ENCODE results near the gene SYNE1. TPM values are rescaled to one million over a fixed set of nuclear protein-coding genes. Genes with fewer than 3 reads are reported as not detected.
"Not testable (repeated sequence)": the region's sequence is repeated elsewhere in the genome, so short reads cannot be mapped to it uniquely, and the experiment has no call there.

The SYNE1 gene
- total and polyA plus RNA-seq, 7 experiments from 2014 or later, result 50.6 to 205 (median 161) TPM

- Mint-ChIP-seq H3K9me3 (peaks cover 0 to 6% (median 0%) of the 10 kb centered on the region in 11 donors), H3K4me3 (no peak overlapping the region), H3K36me3 (no peaks in the 10 kb centered on the region), H3K27me3 (peaks cover 2 to 30% (median 22%) of the 10 kb centered on the region in 5 donors), H3K4me1 (no peaks in the 10 kb centered on the region), H3K27ac (no peak overlapping the region)
- CTCF ChIA-PET, result no interaction called here
- H3K27me3 ChIP-seq (ENCODE audit: control insufficient read depth in 2 of 2, insufficient read depth in 2 of 2, low read length in 2 of 2), result no peaks in the 10 kb centered on the region
- H3K27ac ChIP-seq (ENCODE audit: low read depth, low read length), result no peak overlapping the region
- no peak overlapping the region for H3K4me3 ChIP-seq (ENCODE audit: low read length)
- POLR2A ChIA-PET, result no interaction called here
- DNase-seq (no peak), ATAC-seq (no peak)
- intact Hi-C loops (cut with micrococcal nuclease), result no loop called here
- no peaks in the 10 kb centered on the region for H3K9me3 ChIP-seq (ENCODE audit: control insufficient read depth in 2 of 3, low read length in 3 of 3)
- no peaks in the 10 kb centered on the region for H3K4me1 ChIP-seq (ENCODE audit: control insufficient read depth in 2 of 2, insufficient read depth in 2 of 2, low read length in 2 of 2)
- no peaks in the 10 kb centered on the region for H3K36me3 ChIP-seq (ENCODE audit: control insufficient read depth in 2 of 3, insufficient read depth in 3 of 3, low read length in 3 of 3)
Observed at GRCh38 chr6:152426276-152426675, 210.9 kb downstream of the SYNE1 start.

- peaks cover 0 to 22% (median 4%) of the 10 kb centered on the region in 11 donors for H3K9me3 Mint-ChIP-seq
- ATAC-seq, result no peak
- peaks cover 3 to 30% (median 27%) of the 10 kb centered on the region in 5 donors for H3K27me3 Mint-ChIP-seq
- intact Hi-C loops (cut with micrococcal nuclease), result no loop called here
- H3K4me3 Mint-ChIP-seq, result no peak overlapping the region
- DNase-seq, result no peak
- Histone ChIP-seq H3K4me1 (ENCODE audit: control insufficient read depth in 2 of 2, insufficient read depth in 2 of 2, low read length in 2 of 2) (no peaks in the 10 kb centered on the region), H3K36me3 (ENCODE audit: control insufficient read depth in 2 of 3, insufficient read depth in 3 of 3, low read length in 3 of 3) (no peaks in the 10 kb centered on the region), H3K4me3 (ENCODE audit: low read length) (no peak overlapping the region), H3K27me3 (ENCODE audit: control insufficient read depth in 2 of 2, insufficient read depth in 2 of 2, low read length in 2 of 2) (no peaks in the 10 kb centered on the region), H3K9me3 (ENCODE audit: control insufficient read depth in 2 of 3, low read length in 3 of 3) (no peaks in the 10 kb centered on the region), H3K27ac (ENCODE audit: low read depth, low read length) (no peak overlapping the region)
- no peak overlapping the region for H3K27ac Mint-ChIP-seq
- POLR2A ChIA-PET, result no interaction called here
- CTCF ChIA-PET, result no interaction called here
- no peaks in the 10 kb centered on the region for H3K36me3 Mint-ChIP-seq
- H3K4me1 Mint-ChIP-seq, result no peaks in the 10 kb centered on the region
Observed at GRCh38 chr6:152423216-152424103, 213.7 kb downstream of the SYNE1 start.

- H3K4me1 Mint-ChIP-seq; intact Hi-C loops (cut with micrococcal nuclease); DNase-seq; H3K4me3 Mint-ChIP-seq; H3K4me3 ChIP-seq (ENCODE audit: low read length); H3K9me3 ChIP-seq (ENCODE audit: control insufficient read depth in 2 of 3, low read length in 3 of 3); ATAC-seq; CTCF ChIA-PET; POLR2A ChIA-PET; H3K27ac ChIP-seq (ENCODE audit: low read depth, low read length); H3K27ac Mint-ChIP-seq; H3K36me3 Mint-ChIP-seq; H3K4me1 ChIP-seq (ENCODE audit: control insufficient read depth in 2 of 2, insufficient read depth in 2 of 2, low read length in 2 of 2); H3K27me3 ChIP-seq (ENCODE audit: control insufficient read depth in 2 of 2, insufficient read depth in 2 of 2, low read length in 2 of 2); H3K36me3 ChIP-seq (ENCODE audit: control insufficient read depth in 2 of 3, insufficient read depth in 3 of 3, low read length in 3 of 3): not testable (repeated sequence)
- H3K27me3 Mint-ChIP-seq, result peaks cover 5 to 36% (median 33%) of the 10 kb centered on the region in 5 donors
- peaks cover 0 to 22% (median 4%) of the 10 kb centered on the region in 11 donors for H3K9me3 Mint-ChIP-seq
Observed at GRCh38 chr6:152421496-152421895, 215.7 kb downstream of the SYNE1 start.

GRCh38 chr6:152420696-152421095, 216.5 kb downstream of the SYNE1 start:
- Histone ChIP-seq H3K27me3 (ENCODE audit: control insufficient read depth in 2 of 2, insufficient read depth in 2 of 2, low read length in 2 of 2) (no peaks in the 10 kb centered on the region), H3K27ac (ENCODE audit: low read depth, low read length) (no peak overlapping the region), H3K9me3 (ENCODE audit: control insufficient read depth in 2 of 3, low read length in 3 of 3) (no peaks in the 10 kb centered on the region), H3K36me3 (ENCODE audit: control insufficient read depth in 2 of 3, insufficient read depth in 3 of 3, low read length in 3 of 3) (no peaks in the 10 kb centered on the region), H3K4me1 (ENCODE audit: control insufficient read depth in 2 of 2, insufficient read depth in 2 of 2, low read length in 2 of 2) (no peaks in the 10 kb centered on the region), H3K4me3 (ENCODE audit: low read length) (no peak overlapping the region)
- no peak for DNase-seq
- ATAC-seq, result no peak
- H3K27ac Mint-ChIP-seq, result no peak overlapping the region
- H3K4me1 Mint-ChIP-seq, result no peaks in the 10 kb centered on the region
- ChIA-PET CTCF (no interaction called here), POLR2A (no interaction called here)
- peaks cover 0 to 22% (median 4%) of the 10 kb centered on the region in 11 donors for H3K9me3 Mint-ChIP-seq
- peaks cover 5 to 39% (median 32%) of the 10 kb centered on the region in 5 donors for H3K27me3 Mint-ChIP-seq
- intact Hi-C loops (cut with micrococcal nuclease), result no loop called here
- no peak overlapping the region for H3K4me3 Mint-ChIP-seq
- H3K36me3 Mint-ChIP-seq, result no peaks in the 10 kb centered on the region

- Mint-ChIP-seq H3K36me3 (no peaks in the 10 kb centered on the region), H3K4me1 (no peaks in the 10 kb centered on the region), H3K4me3 (no peak overlapping the region), H3K27ac (no peak overlapping the region), H3K27me3 (peaks cover 5 to 34% (median 21%) of the 10 kb centered on the region in 5 donors), H3K9me3 (peaks cover 0 to 22% (median 5%) of the 10 kb centered on the region in 11 donors)
- Histone ChIP-seq H3K4me3 (ENCODE audit: low read length) (no peak overlapping the region), H3K36me3 (ENCODE audit: control insufficient read depth in 2 of 3, insufficient read depth in 3 of 3, low read length in 3 of 3) (no peaks in the 10 kb centered on the region), H3K27ac (ENCODE audit: low read depth, low read length) (no peak overlapping the region), H3K27me3 (ENCODE audit: control insufficient read depth in 2 of 2, insufficient read depth in 2 of 2, low read length in 2 of 2) (no peaks in the 10 kb centered on the region), H3K9me3 (ENCODE audit: control insufficient read depth in 2 of 3, low read length in 3 of 3) (no peaks in the 10 kb centered on the region), H3K4me1 (ENCODE audit: control insufficient read depth in 2 of 2, insufficient read depth in 2 of 2, low read length in 2 of 2) (no peaks in the 10 kb centered on the region)
- CTCF ChIA-PET, result no interaction called here
- intact Hi-C loops (cut with micrococcal nuclease), result no loop called here
- POLR2A ChIA-PET, result no interaction called here
- ATAC-seq (no peak), DNase-seq (no peak)
Observed at GRCh38 chr6:152418551-152418950, 218.6 kb downstream of the SYNE1 start.

- DNase-seq, result no peak
- Mint-ChIP-seq H3K9me3 (peaks cover 0 to 17% (median 4%) of the 10 kb centered on the region in 11 donors), H3K36me3 (no peaks in the 10 kb centered on the region), H3K4me3 (no peak overlapping the region), H3K4me1 (no peaks in the 10 kb centered on the region), H3K27ac (no peak overlapping the region), H3K27me3 (peaks cover 5 to 30% (median 12%) of the 10 kb centered on the region in 5 donors)
- no peaks in the 10 kb centered on the region for H3K36me3 ChIP-seq (ENCODE audit: control insufficient read depth in 2 of 3, insufficient read depth in 3 of 3, low read length in 3 of 3)
- intact Hi-C loops (cut with micrococcal nuclease), result no loop called here
- H3K4me1 ChIP-seq (ENCODE audit: control insufficient read depth in 2 of 2, insufficient read depth in 2 of 2, low read length in 2 of 2), result no peaks in the 10 kb centered on the region
- POLR2A ChIA-PET, result no interaction called here
- no peaks in the 10 kb centered on the region for H3K27me3 ChIP-seq (ENCODE audit: control insufficient read depth in 2 of 2, insufficient read depth in 2 of 2, low read length in 2 of 2)
- no peaks in the 10 kb centered on the region for H3K9me3 ChIP-seq (ENCODE audit: control insufficient read depth in 2 of 3, low read length in 3 of 3)
- CTCF ChIA-PET, result no interaction called here
- no peak for ATAC-seq
- no peak overlapping the region for H3K4me3 ChIP-seq (ENCODE audit: low read length)
- no peak overlapping the region for H3K27ac ChIP-seq (ENCODE audit: low read depth, low read length)
Observed at GRCh38 chr6:152416652-152417051, 220.5 kb downstream of the SYNE1 start.
